K562 (cell line): ENCODE data around the gene DLX2. TPM values are rescaled to one million over a fixed set of nuclear protein-coding genes. Genes with fewer than 3 reads are reported as not detected.

ENCODE experiments used
- MBD1 ChIP-seq: fragments of 250-450 bp; sonication (Bioruptor Pico); IDR thresholded peaks from 2 replicates; pipeline ENCODE4 v1.8.0; 2022; ENCODE audit warnings: inconsistent platforms
- RBFOX2 ChIP-seq: fragments of 200-400 bp; formaldehyde crosslinking; IDR thresholded peaks from 2 replicates; pipeline ENCODE4 v1.6.1; 2017; ENCODE audit warnings: low read depth, mild to moderate bottlenecking, low read length, moderate library complexity
- RCOR1 ChIP-seq, 2 experiments: IDR thresholded peaks; 2 replicates each; pipeline ENCODE4 v1.6.1; 2012; ENCODE audit warnings: low read depth in 2 of 2, low read length in 2 of 2, borderline replicate concordance in 1 of 2, improper control_type of control experiment in 1 of 2
- THRA ChIP-seq: fragments of 450-650 bp; IDR thresholded peaks from 2 replicates; pipeline ENCODE4 v1.6.1; 2017; ENCODE audit warnings: mild to moderate bottlenecking, moderate library complexity
- ZBTB17 ChIP-seq: fragments of 450-650 bp; formaldehyde crosslinking; IDR thresholded peaks from 2 replicates; pipeline ENCODE4 v1.4.0; 2020; ENCODE audit warnings: mild to moderate bottlenecking
- polyA plus RNA-seq, 8 experiments: library from polyadenylated mRNA; depleted of rRNA in 4 of 8; stranded (reverse) in 5 of 8; unstranded in 3 of 8; fragments of >200 nt; fragmentation: Nextera tagmentation in 2 of 8; fragmentation: Illumina TruSeq in 1 of 8; extraction: Ambion mirVana in 2 of 8; extraction: Trizol in 1 of 8; gene quantifications; 2 replicates each; pipeline versions ENCODE4 v1.2.1 to v1.2.3, GENCODE V29; 2011 to 2014; ENCODE audit warnings: inconsistent platforms in 1 of 8, missing spikeins in 1 of 8
- total RNA-seq, 7 experiments: library from RNA; depleted of rRNA in 6 of 7; stranded (reverse); fragments of >200 nt in 6 of 7; fragmentation: Illumina TruSeq in 2 of 7; extraction: Trizol in 2 of 7; gene quantifications; 2 replicates each; pipeline versions ENCODE4 v1.2.1 to v1.2.3, GENCODE V29; 2011 to 2021; ENCODE audit warnings: low replicate concordance in 1 of 7
- TF ChIP-seq, protein P1 (sequence below): fragments of 450-650 bp; IDR thresholded peaks from 2 replicates; pipeline ENCODE4 v1.6.1; 2018; ENCODE audit warnings: mild to moderate bottlenecking, low read depth; ENCODE audit not compliant: partially characterized antibody
- TF ChIP-seq, protein P2 (sequence below), 2 experiments: fragments of 200-800 bp in 1 of 2; sonication (Bioruptor generic) in 1 of 2; sonication (generic) in 1 of 2; formaldehyde crosslinking in 1 of 2; IDR thresholded peaks in 1 of 2; conservative IDR thresholded peaks in 1 of 2; 2 replicates each; pipeline versions ENCODE4 v1.5.0 to v1.6.1; 2016 to 2020; ENCODE audit warnings: missing compliant biosample characterization in 1 of 2, missing genetic modification characterization in 1 of 2, missing genetic modification reagents in 1 of 2
- TF ChIP-seq, protein P3 (sequence below): sonication (generic); formaldehyde crosslinking; IDR thresholded peaks from 2 replicates; pipeline ENCODE4 v1.8.1; 2023; ENCODE audit warnings: mild to moderate bottlenecking, missing genetic modification reagents

Gene DLX2
- total and polyA plus RNA-seq, 9 of the 15 experiments (the other 6 are each of a cell fraction or from before 2014, with no cell fraction given), result 0.14 to 4.3 (median 0.86) TPM

GRCh38 chr2:172093416-172094293 lies 9.0 kb downstream of the DLX2 start (continued):
- TF ChIP-seq MBD1 (CRISPR knock-in tag) (peak; percentile 10; the same call in 1 of the 2 replicates), ZBTB17 (no peak), RBFOX2 (no peak), RCOR1 (IDR thresholded peaks at IDR 0.05; ENCODE audit: borderline replicate concordance in 1 of 2, low read depth in 2 of 2, low read length in 2 of 2) (no peak), THRA (no peak)
- TF ChIP-seq, protein P1, sequence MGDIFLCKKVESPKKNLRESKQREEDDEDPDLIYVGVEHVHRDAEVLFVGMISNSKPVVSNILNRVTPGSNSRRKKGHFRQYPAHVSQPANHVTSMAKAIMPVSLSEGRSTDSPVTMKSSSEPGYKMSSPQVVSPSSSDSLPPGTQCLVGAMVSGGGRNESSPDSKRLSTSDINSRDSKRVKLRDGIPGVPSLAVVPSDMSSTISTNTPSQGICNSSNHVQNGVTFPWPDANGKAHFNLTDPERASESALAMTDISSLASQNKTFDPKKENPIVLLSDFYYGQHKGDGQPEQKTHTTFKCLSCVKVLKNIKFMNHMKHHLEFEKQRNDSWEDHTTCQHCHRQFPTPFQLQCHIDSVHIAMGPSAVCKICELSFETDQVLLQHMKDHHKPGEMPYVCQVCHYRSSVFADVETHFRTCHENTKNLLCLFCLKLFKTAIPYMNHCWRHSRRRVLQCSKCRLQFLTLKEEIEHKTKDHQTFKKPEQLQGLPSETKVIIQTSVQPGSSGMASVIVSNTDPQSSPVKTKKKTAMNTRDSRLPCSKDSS, result no peak
- TF ChIP-seq, protein P2, sequence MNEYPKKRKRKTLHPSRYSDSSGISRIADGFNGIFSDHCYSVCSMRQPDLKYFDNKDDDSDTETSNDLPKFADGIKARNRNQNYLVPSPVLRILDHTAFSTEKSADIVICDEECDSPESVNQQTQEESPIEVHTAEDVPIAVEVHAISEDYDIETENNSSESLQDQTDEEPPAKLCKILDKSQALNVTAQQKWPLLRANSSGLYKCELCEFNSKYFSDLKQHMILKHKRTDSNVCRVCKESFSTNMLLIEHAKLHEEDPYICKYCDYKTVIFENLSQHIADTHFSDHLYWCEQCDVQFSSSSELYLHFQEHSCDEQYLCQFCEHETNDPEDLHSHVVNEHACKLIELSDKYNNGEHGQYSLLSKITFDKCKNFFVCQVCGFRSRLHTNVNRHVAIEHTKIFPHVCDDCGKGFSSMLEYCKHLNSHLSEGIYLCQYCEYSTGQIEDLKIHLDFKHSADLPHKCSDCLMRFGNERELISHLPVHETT (CRISPR knock-in tag; conservative IDR thresholded peaks at IDR 0.05 in 1 of 2, IDR thresholded peaks at IDR 0.05 in 1 of 2), result no peak
- TF ChIP-seq, protein P3, sequence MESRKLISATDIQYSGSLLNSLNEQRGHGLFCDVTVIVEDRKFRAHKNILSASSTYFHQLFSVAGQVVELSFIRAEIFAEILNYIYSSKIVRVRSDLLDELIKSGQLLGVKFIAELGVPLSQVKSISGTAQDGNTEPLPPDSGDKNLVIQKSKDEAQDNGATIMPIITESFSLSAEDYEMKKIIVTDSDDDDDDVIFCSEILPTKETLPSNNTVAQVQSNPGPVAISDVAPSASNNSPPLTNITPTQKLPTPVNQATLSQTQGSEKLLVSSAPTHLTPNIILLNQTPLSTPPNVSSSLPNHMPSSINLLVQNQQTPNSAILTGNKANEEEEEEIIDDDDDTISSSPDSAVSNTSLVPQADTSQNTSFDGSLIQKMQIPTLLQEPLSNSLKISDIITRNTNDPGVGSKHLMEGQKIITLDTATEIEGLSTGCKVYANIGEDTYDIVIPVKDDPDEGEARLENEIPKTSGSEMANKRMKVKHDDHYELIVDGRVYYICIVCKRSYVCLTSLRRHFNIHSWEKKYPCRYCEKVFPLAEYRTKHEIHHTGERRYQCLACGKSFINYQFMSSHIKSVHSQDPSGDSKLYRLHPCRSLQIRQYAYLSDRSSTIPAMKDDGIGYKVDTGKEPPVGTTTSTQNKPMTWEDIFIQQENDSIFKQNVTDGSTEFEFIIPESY, result peak; percentile 87
